ENCODE measurements around the gene TRIO. TPM values are rescaled to one million over a fixed set of nuclear protein-coding genes. Genes with fewer than 3 reads are reported as not detected.

The TRIO gene
- total RNA-seq, 1 experiment from 2014 or later, result 136 TPM

- CTCF ChIA-PET, result no interaction called here
- DNase-seq (ENCODE audit: unreplicated experiment), result no peak
- Mint-ChIP-seq H3K4me1 (ENCODE audit: insufficient read depth, unreplicated experiment) (peaks cover 23% of the 10 kb centered on the region), H3K4me3 (ENCODE audit: unreplicated experiment) (no peak overlapping the region), H3K27me3 (ENCODE audit: insufficient read depth, unreplicated experiment) (no peaks in the 10 kb centered on the region), H3K27ac (ENCODE audit: low read depth, unreplicated experiment) (no peak overlapping the region), H3K36me3 (ENCODE audit: insufficient read depth, unreplicated experiment) (peaks cover 21% of the 10 kb centered on the region), H3K9me3 (ENCODE audit: unreplicated experiment) (no peaks in the 10 kb centered on the region)
- intact Hi-C loops (cut with micrococcal nuclease), result no loop called here
- POLR2A ChIA-PET, result interaction anchor here (1.1 kb wide), 1 partner anchor 33 kb away, joined by 3 read pairs; no protein-coding TSS in a partner anchor
- TF ChIP-seq CTCF (IDR thresholded peaks at IDR 0.05; ENCODE audit: unreplicated experiment), result no peak
- no TSS peak for BruUV-seq (replicated peaks)
These were observed 86.0 kb downstream of the TRIO start for GRCh38 chr5:14229181-14229580.

- POLR2A ChIA-PET, result interaction anchor here (0.6 kb wide), 1 partner anchor 27 kb away, joined by 3 read pairs; no protein-coding TSS in a partner anchor
- Mint-ChIP-seq H3K4me1 (ENCODE audit: insufficient read depth, unreplicated experiment) (peaks cover 24% of the 10 kb centered on the region), H3K27me3 (ENCODE audit: insufficient read depth, unreplicated experiment) (no peaks in the 10 kb centered on the region), H3K36me3 (ENCODE audit: insufficient read depth, unreplicated experiment) (peaks cover 20% of the 10 kb centered on the region), H3K9me3 (ENCODE audit: unreplicated experiment) (no peaks in the 10 kb centered on the region), H3K4me3 (ENCODE audit: unreplicated experiment) (no peak overlapping the region), H3K27ac (ENCODE audit: low read depth, unreplicated experiment) (no peak overlapping the region)
- no peak for TF ChIP-seq CTCF (IDR thresholded peaks at IDR 0.05; ENCODE audit: unreplicated experiment)
- BruUV-seq (replicated peaks), result no TSS peak
- intact Hi-C loops (cut with micrococcal nuclease), result no loop called here
- CTCF ChIA-PET, result interaction anchor here (0.6 kb wide), 1 partner anchor 280 kb away, joined by 3 read pairs; no protein-coding TSS in a partner anchor
- DNase-seq (ENCODE audit: unreplicated experiment), result no peak
These were observed 86.6 kb downstream of the TRIO start for GRCh38 chr5:14229734-14230133.

GRCh38 chr5:14231156-14231555 is 88.0 kb downstream of the TRIO start:
- POLR2A ChIA-PET, result no interaction called here
- intact Hi-C loops (cut with micrococcal nuclease), result no loop called here
- CTCF ChIA-PET, result interaction anchor here (0.6 kb wide), 1 partner anchor 10 kb away, joined by 3 read pairs; no protein-coding TSS in a partner anchor
- Mint-ChIP-seq H3K27me3 (ENCODE audit: insufficient read depth, unreplicated experiment) (no peaks in the 10 kb centered on the region), H3K27ac (ENCODE audit: low read depth, unreplicated experiment) (no peak overlapping the region), H3K4me1 (ENCODE audit: insufficient read depth, unreplicated experiment) (peaks cover 24% of the 10 kb centered on the region), H3K36me3 (ENCODE audit: insufficient read depth, unreplicated experiment) (peaks cover 15% of the 10 kb centered on the region), H3K4me3 (ENCODE audit: unreplicated experiment) (no peak overlapping the region), H3K9me3 (ENCODE audit: unreplicated experiment) (no peaks in the 10 kb centered on the region)
- BruUV-seq (replicated peaks), result no TSS peak
- no peak for TF ChIP-seq CTCF (IDR thresholded peaks at IDR 0.05; ENCODE audit: unreplicated experiment)
- no peak for DNase-seq (ENCODE audit: unreplicated experiment)

- intact Hi-C loops (cut with micrococcal nuclease), result no loop called here
- H3K4me1 Mint-ChIP-seq (ENCODE audit: insufficient read depth, unreplicated experiment), result peaks cover 23% of the 10 kb centered on the region
- CTCF ChIA-PET, result interaction anchor here (0.7 to 1.1 kb wide), 3 partner anchors 14 to 243 kb away, joined by 3 to 6 read pairs (median 3); no protein-coding TSS in a partner anchor
- no peak overlapping the region for H3K4me3 Mint-ChIP-seq (ENCODE audit: unreplicated experiment)
- no peaks in the 10 kb centered on the region for H3K27me3 Mint-ChIP-seq (ENCODE audit: insufficient read depth, unreplicated experiment)
- no peak overlapping the region for H3K27ac Mint-ChIP-seq (ENCODE audit: low read depth, unreplicated experiment)
- no TSS peak for BruUV-seq (replicated peaks)
- H3K9me3 Mint-ChIP-seq (ENCODE audit: unreplicated experiment), result no peaks in the 10 kb centered on the region
- TF ChIP-seq CTCF (IDR thresholded peaks at IDR 0.05; ENCODE audit: unreplicated experiment), result no peak
- no peak for DNase-seq (ENCODE audit: unreplicated experiment)
- POLR2A ChIA-PET, result no interaction called here
- peaks cover 11% of the 10 kb centered on the region for H3K36me3 Mint-ChIP-seq (ENCODE audit: insufficient read depth, unreplicated experiment)
These were observed 88.7 kb downstream of the TRIO start for GRCh38 chr5:14231890-14232289.

Data from MCF 10A (cell line).